ENCODE measurements around the gene OPHN1.

The OPHN1 gene

GRCh38 chrX:68060506-68061205, 372.6 kb downstream of the OPHN1 start:
- DNase-seq (ENCODE audit: low spot score), result no peak

- no peak for DNase-seq (ENCODE audit: low spot score)
Measured at GRCh38 chrX:68059469-68059868, 373.8 kb downstream of the OPHN1 start.

GRCh38 chrX:68049466-68049865, 383.8 kb downstream of the OPHN1 start:
- DNase-seq (ENCODE audit: low spot score), result no peak

DNA sequence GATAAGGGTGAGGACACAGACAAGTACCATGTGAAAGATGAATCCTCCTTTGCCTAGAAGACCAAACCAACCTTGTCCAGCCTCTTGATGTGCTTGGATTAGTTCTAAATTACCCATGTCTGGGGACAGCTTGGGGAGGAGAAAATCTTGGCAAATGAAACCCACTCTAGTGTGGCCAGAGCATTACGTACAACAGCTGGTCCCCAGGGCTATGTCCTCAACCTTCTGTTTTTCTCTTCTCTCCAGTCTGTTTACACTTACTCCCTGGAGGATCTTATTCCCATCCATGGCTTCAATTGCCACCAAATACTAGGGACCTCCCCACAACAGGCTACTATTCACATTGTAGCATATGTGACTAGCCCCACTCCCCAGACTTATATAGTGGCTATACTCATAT, 384.5 kb downstream of the OPHN1 start:
- no peak for DNase-seq (ENCODE audit: low spot score)

DNA sequence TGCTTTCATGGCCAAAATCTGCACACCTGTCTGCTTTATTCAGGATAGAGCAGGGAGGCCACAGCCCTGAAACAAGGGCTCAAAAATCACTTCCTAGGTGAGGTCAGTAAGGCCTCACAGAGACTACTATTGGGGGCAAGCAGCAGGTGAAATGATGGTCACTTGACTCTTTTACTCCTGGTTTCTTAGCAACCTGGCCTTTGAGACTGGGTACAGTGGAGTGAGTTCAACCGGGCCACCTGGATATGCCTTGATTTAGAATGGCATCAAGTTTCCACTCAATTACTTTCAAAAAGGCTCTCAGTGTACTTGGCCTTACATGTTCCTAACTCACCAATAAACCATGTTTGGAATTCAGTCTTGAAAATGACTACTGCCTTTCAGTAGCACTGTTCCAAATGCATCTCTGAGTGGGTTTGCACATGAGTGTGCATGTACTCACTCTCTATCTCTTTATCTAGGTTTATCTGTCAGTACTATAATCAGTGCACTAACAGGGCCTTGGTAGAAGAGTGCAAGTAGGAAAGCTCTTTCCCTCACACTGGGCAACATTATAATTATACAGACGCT, 388.2 kb downstream of the OPHN1 start:
- DNase-seq (ENCODE audit: low spot score), result no peak

GRCh38 chrX:68043713-68044438, 389.4 kb downstream of the OPHN1 start:
- no peak for DNase-seq (ENCODE audit: low spot score)

DNA sequence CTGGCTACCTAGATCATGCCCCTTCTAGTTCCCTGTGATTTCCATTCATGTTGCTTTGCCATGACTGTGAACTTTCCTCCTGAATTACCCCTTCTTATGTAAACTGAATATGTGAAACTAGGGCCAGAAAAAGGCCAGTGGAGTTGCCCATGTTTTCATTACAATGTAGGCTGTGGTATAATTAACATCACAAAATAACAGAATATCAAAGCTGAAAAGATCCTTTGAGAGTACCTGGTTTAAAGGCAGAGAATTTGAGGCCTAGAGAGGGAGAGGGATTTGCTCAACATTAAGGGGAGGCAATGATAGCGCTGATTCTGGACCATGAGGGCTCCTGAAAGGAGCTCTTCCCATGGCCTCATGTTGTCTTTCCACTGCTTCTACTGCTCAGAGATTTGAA, 392.2 kb downstream of the OPHN1 start:
- no peak for DNase-seq (ENCODE audit: low spot score)

DNA sequence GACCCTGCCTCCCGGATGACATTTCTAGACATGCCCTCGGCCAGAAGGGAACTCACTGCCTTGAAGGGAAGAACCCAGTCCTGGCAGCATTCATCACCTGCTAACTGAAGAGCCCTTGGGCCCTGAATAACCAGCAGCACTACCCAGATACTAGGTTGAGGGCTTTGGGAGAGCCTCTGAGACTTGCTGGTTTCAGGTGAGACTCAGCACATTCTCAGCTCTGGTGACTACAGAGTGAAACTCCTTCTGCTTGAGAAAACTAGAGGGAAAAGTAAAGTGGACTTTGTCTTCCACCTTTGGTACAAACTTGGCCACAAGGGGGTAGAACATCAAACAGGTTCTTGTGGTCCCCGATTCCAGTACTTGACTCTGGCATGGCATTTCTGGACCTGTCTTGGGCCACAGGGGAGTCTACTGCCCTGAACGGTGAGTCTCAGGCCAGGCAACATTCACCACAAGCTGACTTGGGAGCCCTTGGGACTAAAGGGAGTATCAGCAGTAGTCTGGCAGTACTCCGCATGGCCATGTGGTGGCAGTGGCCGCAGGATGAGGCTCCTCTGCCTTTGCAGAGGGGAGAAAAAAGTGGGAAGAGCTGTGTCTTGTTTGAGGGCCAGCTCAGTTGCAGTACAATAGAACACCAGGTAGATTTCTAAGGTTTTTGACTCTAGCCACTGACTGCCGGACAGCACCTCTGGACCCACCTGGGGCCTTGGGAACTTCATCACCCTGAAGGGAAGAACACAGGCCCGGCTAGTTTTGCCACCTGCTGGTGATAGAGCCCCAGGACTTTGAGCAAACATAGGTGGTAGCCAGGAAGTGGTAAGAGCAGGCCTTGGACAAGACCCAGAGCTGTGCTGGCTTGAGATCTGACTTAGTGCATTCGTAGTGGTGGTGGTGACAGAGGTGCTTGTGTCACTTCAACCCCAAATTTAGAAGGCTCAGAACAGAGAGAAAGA, 414.8 kb downstream of the OPHN1 start:
- no peak for DNase-seq (ENCODE audit: low spot score)

- no peak for DNase-seq (ENCODE audit: low spot score)
Measured at GRCh38 chrX:67998540-67998939, 434.8 kb downstream of the OPHN1 start.
